ENCODE measurements around the gene KIF26B.
"Not testable (repeated sequence)": the region's sequence is repeated elsewhere in the genome, so short reads cannot be mapped to it uniquely, and the experiment has no call there.

The KIF26B gene

GRCh38 chr1:245356891-245357585 lies 202.3 kb downstream of the KIF26B start:
- DNase-seq (ENCODE audit: low read depth): no peak

GRCh38 chr1:245359101-245359680 lies 204.4 kb downstream of the KIF26B start:
- DNase-seq (ENCODE audit: low read depth): not testable (repeated sequence)

GRCh38 chr1:245361065-245361464 lies 206.3 kb downstream of the KIF26B start:
- DNase-seq (ENCODE audit: low read depth): no peak

GRCh38 chr1:245361951-245362350 lies 207.2 kb downstream of the KIF26B start:
- DNase-seq (ENCODE audit: low read depth): no peak

GRCh38 chr1:245363461-245364200 lies 208.8 kb downstream of the KIF26B start:
- DNase-seq (ENCODE audit: low read depth): no peak

- DNase-seq (ENCODE audit: low read depth): no peak
These were observed 210.6 kb downstream of the KIF26B start for GRCh38 chr1:245365095-245366020.

GRCh38 chr1:245366886-245367285 lies 212.1 kb downstream of the KIF26B start:
- DNase-seq (ENCODE audit: low read depth): no peak

GRCh38 chr1:245370175-245370825 lies 215.5 kb downstream of the KIF26B start:
- DNase-seq (ENCODE audit: low read depth): no peak

GRCh38 chr1:245370905-245371581 lies 216.3 kb downstream of the KIF26B start:
- DNase-seq (ENCODE audit: low read depth): no peak

- DNase-seq (ENCODE audit: low read depth): no peak
These were observed 218.3 kb downstream of the KIF26B start for GRCh38 chr1:245373131-245373530.

GRCh38 chr1:245375789-245376460 lies 221.1 kb downstream of the KIF26B start:
- no peak for DNase-seq (ENCODE audit: low read depth)

GRCh38 chr1:245377854-245378253 lies 223.1 kb downstream of the KIF26B start:
- no peak for DNase-seq (ENCODE audit: low read depth)

GRCh38 chr1:245378311-245378722 lies 223.5 kb downstream of the KIF26B start:
- no peak for DNase-seq (ENCODE audit: low read depth)

- no peak for DNase-seq (ENCODE audit: low read depth)
These were observed 224.0 kb downstream of the KIF26B start for GRCh38 chr1:245378745-245379144.

- no peak for DNase-seq (ENCODE audit: low read depth)
These were observed 226.2 kb downstream of the KIF26B start for GRCh38 chr1:245380790-245381535.

GRCh38 chr1:245382981-245383380 lies 228.2 kb downstream of the KIF26B start:
- DNase-seq (ENCODE audit: low read depth): no peak

GRCh38 chr1:245383396-245384330 lies 228.9 kb downstream of the KIF26B start:
- DNase-seq (ENCODE audit: low read depth): no peak

GRCh38 chr1:245386297-245386971 lies 231.6 kb downstream of the KIF26B start:
- DNase-seq (ENCODE audit: low read depth): no peak

All from CMK (cell line).